Prostate gland (tissue), 2 donors: ENCODE data around the gene FBH1.

Experiments
- CTCF ChIP-seq, 4 experiments: fragments of 200-600 bp in 2 of 4; fragments of 450-650 bp in 2 of 4; sonication (generic) in 2 of 4; IDR thresholded peaks; 1 replicate in 3 of 4; 2 replicates in 1 of 4; pipeline ENCODE4 v1.5.1; 2016 to 2019; ENCODE audit warnings: antibody characterized with exemption in 4 of 4, mild to moderate bottlenecking in 2 of 4, moderate library complexity in 2 of 4
- POLR2A ChIP-seq: fragments of 450-650 bp; IDR thresholded peaks from one replicate; pipeline ENCODE4 v1.6.1; 2016; ENCODE audit warnings: antibody characterized with exemption, mild to moderate bottlenecking

- TF ChIP-seq CTCF (IDR thresholded peaks at IDR 0.05) (no peak), POLR2A (no peak)
Measured at GRCh38 chr10:5911670-5912069, 21.6 kb downstream of the FBH1 start.
